ENCODE measurements around the gene VTI1A. TPM values are rescaled to one million over a fixed set of nuclear protein-coding genes. Genes with fewer than 3 reads are reported as not detected.

VTI1A gene
- total and polyA plus RNA-seq, 7 donors, result 9.9 to 31.5 (median 20.1) TPM

GRCh38 chr10:112839928-112840654, 393.1 kb downstream of the VTI1A start:
- 89 to 96% (median 93%) methylated on average over 5 of the region's 5 CpGs for WGBS, 3 donors
- Histone ChIP-seq H3K4me1 (peaks cover 24% of the 10 kb centered on the region), H3K4me3 (no peak overlapping the region), H3K9me3 (no peaks in the 10 kb centered on the region), H3K27ac (no peak overlapping the region), H3K27me3 (ENCODE audit: insufficient read depth in 3 of 3, low read length in 2 of 3) (no peaks in the 10 kb centered on the region), H3K36me3 (ENCODE audit: insufficient read depth in 1 of 2, low read depth in 1 of 2) (no peaks in the 10 kb centered on the region)
- intact Hi-C loops (cut with DNase I), result no loop called here
- DNase-seq, result no peak
- TF ChIP-seq CTCF (IDR thresholded peaks at IDR 0.05), result no peak
- ATAC-seq, result no peak

GRCh38 chr10:112841549-112841948, 394.5 kb downstream of the VTI1A start:
- H3K27ac ChIP-seq, result no peak overlapping the region
- no peak overlapping the region for H3K4me3 ChIP-seq
- DNase-seq (no peak), ATAC-seq (peak in 1 of 4 donors; percentile 26)
- 34 to 60% (median 42%) methylated on average over 7 of the region's 7 CpGs for WGBS, 3 donors
- H3K4me1 ChIP-seq, result peaks cover 9% of the 10 kb centered on the region
- intact Hi-C loops (cut with DNase I), result no loop called here
- no peaks in the 10 kb centered on the region for H3K9me3 ChIP-seq
- H3K36me3 ChIP-seq (ENCODE audit: insufficient read depth in 1 of 2, low read depth in 1 of 2), result no peaks in the 10 kb centered on the region
- no peak for TF ChIP-seq CTCF (IDR thresholded peaks at IDR 0.05)
- no peaks in the 10 kb centered on the region for H3K27me3 ChIP-seq (ENCODE audit: insufficient read depth in 3 of 3, low read length in 2 of 3)

- intact Hi-C loops (cut with DNase I), result no loop called here
- ATAC-seq (peak; percentile 42 to 78 (median 60)), DNase-seq (no peak)
Observed at GRCh38 chr10:112842832-112843360, 395.9 kb downstream of the VTI1A start.

GRCh38 chr10:112843623-112844022, 396.6 kb downstream of the VTI1A start:
- Histone ChIP-seq H3K4me3 (no peak overlapping the region), H3K27me3 (ENCODE audit: insufficient read depth in 3 of 3, low read length in 2 of 3) (no peaks in the 10 kb centered on the region), H3K36me3 (ENCODE audit: insufficient read depth in 1 of 2, low read depth in 1 of 2) (no peaks in the 10 kb centered on the region), H3K27ac (no peak overlapping the region), H3K9me3 (peaks cover 10% of the 10 kb centered on the region), H3K4me1 (peaks cover 9% of the 10 kb centered on the region)
- no peak for TF ChIP-seq CTCF (IDR thresholded peaks at IDR 0.05)
- WGBS, 3 donors, result 57 to 72% (median 66%) methylated on average over 3 of the region's 3 CpGs
- ATAC-seq, result no peak
- intact Hi-C loops (cut with DNase I), result no loop called here
- DNase-seq, result no peak

More at GRCh38 chr10:112842832-112843360, 395.9 kb downstream of the VTI1A start:
- peaks cover 9% of the 10 kb centered on the region for H3K4me1 ChIP-seq
- no peak for TF ChIP-seq CTCF (IDR thresholded peaks at IDR 0.05)
- no peaks in the 10 kb centered on the region for H3K27me3 ChIP-seq (ENCODE audit: insufficient read depth in 3 of 3, low read length in 2 of 3)
- no peaks in the 10 kb centered on the region for H3K36me3 ChIP-seq (ENCODE audit: insufficient read depth in 1 of 2, low read depth in 1 of 2)
- WGBS, 3 donors, result 21 to 42% (median 27%) methylated on average over 3 of the region's 3 CpGs
- peaks cover 10% of the 10 kb centered on the region for H3K9me3 ChIP-seq
- H3K27ac ChIP-seq, result no peak overlapping the region
- H3K4me3 ChIP-seq, result no peak overlapping the region
